H1 (cell line): ENCODE results near the gene TBRG4. TPM values are rescaled to one million over a fixed set of nuclear protein-coding genes. Genes with fewer than 3 reads are reported as not detected.
"Not testable (repeated sequence)": the region's sequence is repeated elsewhere in the genome, so short reads cannot be mapped to it uniquely, and the experiment has no call there.

Experiments used
- CTCF ChIA-PET: fragments of 300-600 bp; sonication (Branson Sonifier 250); formaldehyde crosslinking; loops from one replicate; lab custom pipeline; 2021; ENCODE audit not compliant: partially characterized antibody; lab: Charles Lee
- POLR2A ChIA-PET: fragments of 300-600 bp; sonication (Branson Sonifier 250); formaldehyde crosslinking; loops from one replicate; lab custom pipeline; 2021; ENCODE audit warnings: inconsistent platforms; ENCODE audit not compliant: partially characterized antibody; lab: Charles Lee
- DNase-seq, 2 experiments: peaks; one replicate each; pipeline versions ENCODE4 v3.0.0 to v3.0.0-alpha.2; 2010 to 2022; ENCODE audit warnings: low spot score in 2 of 2, low read depth in 1 of 2, mixed read lengths in 1 of 2
- FAIRE-seq: peaks from 2 replicates; lab custom pipeline; 2011; peaks lifted over from hg19 to GRCh38; lab: Jason Lieb, UNC
- H2AFZ ChIP-seq: 2 replicates; pipeline ENCODE4 v1.8.1; 2012; ENCODE audit warnings: low read length, inconsistent platforms
- H2AK5ac ChIP-seq: 2 replicates; pipeline ENCODE4 v1.6.1; 2013; ENCODE audit warnings: low read depth, low read length
- H2BK120ac ChIP-seq: replicated peaks from 2 replicates; pipeline ENCODE3; 2013; ENCODE audit warnings: low read depth, low read length, inconsistent platforms
- H2BK12ac ChIP-seq: 2 replicates; pipeline ENCODE4 v1.6.1; 2013; ENCODE audit warnings: low read depth, low read length
- H2BK15ac ChIP-seq: 2 replicates; pipeline ENCODE4 v1.6.1; 2013; ENCODE audit warnings: low read length
- H2BK20ac ChIP-seq: 2 replicates; pipeline ENCODE4 v1.6.1; 2013; ENCODE audit warnings: low read length
- H2BK5ac ChIP-seq: 2 replicates; pipeline ENCODE4 v1.6.1; 2013; ENCODE audit warnings: low read depth, low read length
- H3K14ac ChIP-seq: 2 replicates; pipeline ENCODE4 v1.6.1; 2013; ENCODE audit warnings: inconsistent platforms; ENCODE audit not compliant: insufficient read length
- H3K18ac ChIP-seq: 2 replicates; pipeline ENCODE4 v1.6.1; 2013; ENCODE audit warnings: low read length; ENCODE audit errors: extremely low read depth
- H3K23ac ChIP-seq: 2 replicates; pipeline ENCODE4 v1.6.1; 2013; ENCODE audit warnings: inconsistent platforms; ENCODE audit not compliant: insufficient read length
- H3K23me2 ChIP-seq: 2 replicates; pipeline ENCODE4 v1.6.1; 2013; ENCODE audit warnings: low read depth, low read length
- H3K27ac ChIP-seq: 2 replicates; pipeline ENCODE4 v1.6.1; 2011; ENCODE audit warnings: low read depth, low read length, inconsistent platforms
- H3K27me3 ChIP-seq, 4 experiments: replicated peaks in 1 of 4; 1 replicate in 1 of 4; 2 replicates in 3 of 4; pipeline versions ENCODE4 v1.6.1 to v1.8.1; 2011 to 2013; ENCODE audit warnings: low read length in 3 of 4, mild to moderate bottlenecking in 3 of 4, inconsistent platforms in 2 of 4, mixed read lengths in 2 of 4, moderate library complexity in 1 of 4; ENCODE audit not compliant: control insufficient read depth in 3 of 4, insufficient read depth in 3 of 4; ENCODE audit errors: extremely low read depth in 1 of 4
- H3K36me3 ChIP-seq, 4 experiments: 2 replicates each; pipeline versions ENCODE4 v1.6.1 to v1.8.1; 2011 to 2013; ENCODE audit warnings: mild to moderate bottlenecking in 4 of 4, low read length in 3 of 4, moderate library complexity in 2 of 4, control low read depth in 1 of 4, inconsistent platforms in 1 of 4; ENCODE audit not compliant: insufficient read depth in 4 of 4, control insufficient read depth in 2 of 4
- H3K4ac ChIP-seq: replicated peaks from 2 replicates; pipeline ENCODE3; 2013; ENCODE audit warnings: low read length, low read depth, mixed read lengths, inconsistent platforms; ENCODE audit not compliant: insufficient read length
- H3K4me1 ChIP-seq, 4 experiments: replicated peaks in 1 of 4; 1 replicate in 1 of 4; 2 replicates in 3 of 4; pipeline versions ENCODE4 v1.6.1 to v1.8.1; 2011 to 2013; ENCODE audit warnings: low read length in 3 of 4, inconsistent platforms in 2 of 4, mixed read lengths in 1 of 4; ENCODE audit not compliant: insufficient read depth in 4 of 4, control insufficient read depth in 3 of 4
- H3K4me2 ChIP-seq, 2 experiments: 2 replicates each; pipeline versions ENCODE4 v1.6.1 to v1.8.1; 2011 to 2013; ENCODE audit warnings: low read depth in 2 of 2, low read length in 2 of 2, control low read depth in 1 of 2, inconsistent platforms in 1 of 2, mild to moderate bottlenecking in 1 of 2; ENCODE audit not compliant: insufficient read depth in 1 of 2
- H3K4me3 ChIP-seq, 4 experiments: fragments of 200-600, 300-600 bp in 1 of 4; sonication (generic), shearing (Covaris generic), sonication (Bioruptor Twin) in 1 of 4; 2 replicates each; pipeline versions ENCODE4 v1.5.1 to v1.8.1; 2011 to 2016; ENCODE audit warnings: low read length in 4 of 4, low read depth in 3 of 4, control low read depth in 2 of 4, inconsistent platforms in 2 of 4, mild to moderate bottlenecking in 2 of 4, mixed read lengths in 1 of 4, moderate library complexity in 1 of 4; ENCODE audit not compliant: insufficient read depth in 2 of 4; ENCODE audit errors: extremely low read depth in 1 of 4
- H3K56ac ChIP-seq: replicated peaks from 2 replicates; pipeline ENCODE3; 2013; ENCODE audit warnings: low read depth, mild to moderate bottlenecking, mixed read lengths, low read length, inconsistent platforms; ENCODE audit not compliant: insufficient read length
- H3K79me1 ChIP-seq: 2 replicates; pipeline ENCODE4 v1.6.1; 2013; ENCODE audit warnings: low read depth, low read length, control low read depth
- H3K79me2 ChIP-seq, 2 experiments: 2 replicates each; pipeline versions ENCODE4 v1.6.1 to v1.8.1; 2012 to 2013; ENCODE audit warnings: low read length in 2 of 2, mild to moderate bottlenecking in 2 of 2, inconsistent platforms in 1 of 2; ENCODE audit not compliant: insufficient read depth in 2 of 2, control insufficient read depth in 1 of 2
- H3K9ac ChIP-seq, 4 experiments: replicated peaks in 1 of 4; 1 replicate in 1 of 4; 2 replicates in 3 of 4; pipeline versions ENCODE4 v1.6.1 to v1.8.1; 2011 to 2013; ENCODE audit warnings: low read depth in 3 of 4, low read length in 3 of 4, control low read depth in 2 of 4, mild to moderate bottlenecking in 2 of 4, moderate library complexity in 2 of 4, inconsistent platforms in 1 of 4; ENCODE audit errors: extremely low read depth in 1 of 4
- H3K9me3 ChIP-seq, 2 experiments: 2 replicates each; pipeline versions ENCODE4 v1.6.1 to v1.8.1; 2012 to 2013; ENCODE audit warnings: mild to moderate bottlenecking in 2 of 2, moderate library complexity in 2 of 2, control low read depth in 1 of 2, inconsistent platforms in 1 of 2, low read depth in 1 of 2, low read length in 1 of 2, mixed read lengths in 1 of 2; ENCODE audit not compliant: insufficient read depth in 2 of 2
- H4K20me1 ChIP-seq, 2 experiments: replicated peaks in 1 of 2; 2 replicates each; pipeline versions ENCODE3 to v1.8.1; 2011 to 2013; ENCODE audit warnings: inconsistent platforms in 2 of 2, low read length in 2 of 2, mild to moderate bottlenecking in 1 of 2; ENCODE audit not compliant: insufficient read depth in 2 of 2, control insufficient read depth in 1 of 2
- H4K5ac ChIP-seq: 2 replicates; pipeline ENCODE4 v1.6.1; 2013; ENCODE audit warnings: low read length, low read depth, mixed read lengths, inconsistent platforms; ENCODE audit not compliant: insufficient read length
- H4K8ac ChIP-seq: 2 replicates; pipeline ENCODE4 v1.8.0; 2013; ENCODE audit warnings: mild to moderate bottlenecking, moderate library complexity, low read length, inconsistent platforms; ENCODE audit not compliant: insufficient read depth; ENCODE audit errors: extremely low read depth
- H4K91ac ChIP-seq: replicated peaks from 2 replicates; pipeline ENCODE3; 2013; ENCODE audit warnings: low read length, mixed read lengths, inconsistent platforms; ENCODE audit not compliant: insufficient read length
- WGBS, 2 experiments: shearing (Covaris generic) in 1 of 2; methylation state at CpG; one replicate each; pipeline versions ENCODE4 v1.1.6 to v1.1.7; 2013 to 2015; ENCODE audit warnings: low lambda C conversion rate in 2 of 2, mixed read lengths in 2 of 2, inconsistent platforms in 1 of 2, low coverage in 1 of 2, missing lambda C conversion rate in 1 of 2; ENCODE audit not compliant: insufficient replicate concordance in 2 of 2, insufficient coverage in 1 of 2, insufficient read length in 1 of 2; ENCODE audit errors: extremely low coverage in 1 of 2, missing lambda C conversion rate in 1 of 2; 5-methylcytosine and 5-hydroxymethylcytosine counted together
- polyA plus RNA-seq, 7 experiments: library from polyadenylated mRNA; depleted of rRNA in 3 of 7; stranded (reverse) in 5 of 7; unstranded in 2 of 7; fragments of >200 nt in 5 of 7; fragments of 200-250 nt in 2 of 7; gene quantifications; 1 replicate in 5 of 7; 2 replicates in 1 of 7; 4 replicates in 1 of 7; pipeline versions ENCODE4 v1.2.1 to v1.2.3, GENCODE V29; 2011 to 2013; ENCODE audit warnings: missing spikeins in 2 of 7, mixed read lengths in 2 of 7
- total RNA-seq: library from RNA; stranded (reverse); fragmentation: NEBNext Ultra II Directional; extraction: Animal tissue kit (Norgen Biotek cat#: 25700); gene quantifications from 2 replicates; pipeline ENCODE4 v1.2.1, GENCODE V29; 2021

The TBRG4 gene
- total and polyA plus RNA-seq, 2 of the 8 experiments (the other 6 are each of a cell fraction or from before 2014, with no cell fraction given), result 110 to 137 TPM

DNA sequence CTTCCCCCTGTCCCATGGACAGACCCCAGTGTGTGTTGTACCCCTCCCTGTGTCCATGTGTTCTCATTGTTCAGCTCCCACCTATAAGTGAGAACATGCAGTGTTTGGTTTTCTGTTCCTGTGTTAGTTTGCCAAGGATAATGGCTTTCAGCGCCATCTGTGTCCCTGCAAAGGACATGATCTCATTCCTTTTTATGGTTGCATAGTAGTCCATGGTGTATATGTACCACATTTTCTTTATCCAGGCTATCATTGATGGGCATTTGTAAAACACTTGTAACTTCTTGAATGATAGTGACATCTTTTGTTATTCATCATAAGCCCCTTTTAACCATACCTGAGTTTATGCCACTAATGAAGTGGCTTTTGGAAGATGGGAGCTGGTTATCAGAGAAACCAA, 2.8 kb upstream of the TBRG4 start:
- H3K79me1 ChIP-seq, H4K20me1 ChIP-seq, H2BK20ac ChIP-seq, H3K4me2 ChIP-seq, H2AFZ ChIP-seq, H3K27ac ChIP-seq, H3K36me3 ChIP-seq, H3K4ac ChIP-seq, H3K18ac ChIP-seq, H3K23me2 ChIP-seq, H3K56ac ChIP-seq, H2BK120ac ChIP-seq, H2BK12ac ChIP-seq, H3K4me1 ChIP-seq, H4K5ac ChIP-seq, H3K4me3 ChIP-seq, H3K27me3 ChIP-seq, FAIRE-seq, H4K91ac ChIP-seq, H2BK5ac ChIP-seq, H3K9ac ChIP-seq, H2AK5ac ChIP-seq, H3K9me3 ChIP-seq, DNase-seq, H4K8ac ChIP-seq, H3K14ac ChIP-seq, H3K23ac ChIP-seq, H2BK15ac ChIP-seq: not testable (repeated sequence)
- 93% methylated on average over 1 of the region's 1 CpG; no CpG with 5 or more reads in 1 of the 2 experiments for WGBS, 2 experiments
- POLR2A ChIA-PET, result interaction anchor here (1.0 to 2.0 kb wide), 4 partner anchors 9 to 128 kb away, joined by 3 to 6 read pairs (median 3); no protein-coding TSS in a partner anchor
- CTCF ChIA-PET, result interaction anchor here (1.1 to 2.6 kb wide), 4 partner anchors 9 to 34 kb away, joined by 3 to 17 read pairs (median 4); no protein-coding TSS in a partner anchor
- H3K79me2 ChIP-seq, result peaks cover 5 to 22% of the 10 kb centered on the region in 2 experiments; a peak in 3 of 4 replicates
